HG03045 (cell line): ENCODE measurements around the gene RBM15.

Source experiments
- ATAC-seq: cut with Tn5 transposase; IDR thresholded peaks from one replicate; pipeline ENCODE4 v1.9.1; 2021; ENCODE audit warnings: mild to moderate bottlenecking, moderate library complexity; ENCODE audit not compliant: unreplicated experiment

Gene RBM15

DNA sequence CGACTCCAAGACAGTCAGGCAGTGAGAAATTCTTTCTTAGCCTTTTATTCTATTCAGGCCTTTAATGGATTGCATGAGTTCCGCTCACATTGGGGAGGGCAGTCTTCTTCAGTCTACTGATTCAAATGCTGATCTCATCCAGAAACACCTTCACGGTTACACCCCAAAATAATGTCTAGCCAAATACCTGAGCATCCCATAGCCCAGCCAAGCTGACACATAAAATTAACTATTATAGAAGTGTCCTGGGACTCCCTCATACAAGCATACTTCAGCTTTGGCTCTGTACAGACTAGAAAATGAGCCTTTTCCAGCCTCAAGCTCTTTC, 55.3 kb downstream of the RBM15 start:
- no peak for ATAC-seq
